Panc1 (cell line): ENCODE measurements around the gene HMGN5. TPM values are rescaled to one million over a fixed set of nuclear protein-coding genes. Genes with fewer than 3 reads are reported as not detected.

Experiments
- ATAC-seq: fragments of 200-7000 bp; cut with Tn5 transposase; 2 replicates; pipeline ENCODE4 v1.9.1; 2020; ENCODE audit warnings: mild to moderate bottlenecking, moderate library complexity
- BruUV-seq: library from RNA; stranded (reverse); fragments of 400-500 nt; replicated peaks from 2 replicates; lab custom pipeline; 2021; lab: Mats Ljungman, UMichigan
- CTCF ChIA-PET: fragments of 300-600 bp; sonication (Branson Sonifier 250); formaldehyde crosslinking; loops from one replicate; lab custom pipeline; 2022; ENCODE audit warnings: antibody characterized with exemption; lab: Charles Lee
- POLR2A ChIA-PET: fragments of 300-600 bp; sonication (Branson Sonifier 250); formaldehyde crosslinking; loops from one replicate; lab custom pipeline; 2022; ENCODE audit warnings: antibody characterized with exemption; lab: Charles Lee
- DNase-seq: peaks from one replicate; pipeline ENCODE4 v3.0.0-alpha.2; 2010; ENCODE audit warnings: low read depth, low spot score
- H3K27ac ChIP-seq: 2 replicates; pipeline ENCODE4 v1.5.1; 2011; ENCODE audit warnings: mild to moderate bottlenecking, low read length, inconsistent platforms
- H3K27me3 ChIP-seq: fragments of 200-500 bp; sonication (Bioruptor generic); 2 replicates; pipeline ENCODE4 v1.6.0; 2014; ENCODE audit warnings: low read length, inconsistent platforms; ENCODE audit not compliant: control insufficient read depth, insufficient read depth
- H3K36me3 ChIP-seq: fragments of 200-500 bp; sonication (Bioruptor generic); 2 replicates; pipeline ENCODE4 v1.5.1; 2014; ENCODE audit warnings: inconsistent platforms, mild to moderate bottlenecking, low read length, moderate library complexity; ENCODE audit not compliant: control insufficient read depth, insufficient read depth
- H3K4me1 ChIP-seq: 2 replicates; pipeline ENCODE4 v1.5.1; 2011; ENCODE audit warnings: inconsistent platforms, mild to moderate bottlenecking, low read length, moderate library complexity; ENCODE audit not compliant: control insufficient read depth, insufficient read depth
- H3K4me3 ChIP-seq, 2 experiments: 2 replicates each; pipeline ENCODE4 v1.5.1; 2011 to 2012; ENCODE audit warnings: low read depth in 2 of 2, low read length in 2 of 2, mild to moderate bottlenecking in 2 of 2, inconsistent platforms in 1 of 2, moderate library complexity in 1 of 2
- H3K9me3 ChIP-seq: fragments of 200-500 bp; sonication (Bioruptor generic); 2 replicates; pipeline ENCODE4 v1.5.1; 2014; ENCODE audit warnings: low read depth, mild to moderate bottlenecking, inconsistent platforms, low read length, moderate library complexity; ENCODE audit not compliant: control insufficient read depth, insufficient read depth
- CTCF ChIP-seq: fragments of 450-650 bp; IDR thresholded peaks from 2 replicates; pipeline ENCODE4 v1.5.1; 2017; ENCODE audit warnings: mild to moderate bottlenecking
- POLR2AphosphoS5 ChIP-seq: IDR thresholded peaks from 2 replicates; pipeline ENCODE4 v1.6.1; 2012; ENCODE audit warnings: mild to moderate bottlenecking, low read depth, low read length, moderate library complexity
- REST ChIP-seq, 2 experiments: IDR thresholded peaks; 2 replicates each; pipeline ENCODE4 v1.6.1; 2011 to 2012; ENCODE audit warnings: low read depth in 2 of 2, control low read depth in 1 of 2, low read length in 1 of 2, mild to moderate bottlenecking in 1 of 2, moderate library complexity in 1 of 2; ENCODE audit not compliant: insufficient read depth in 1 of 2
- SIN3A ChIP-seq: IDR thresholded peaks from 2 replicates; pipeline ENCODE4 v1.6.1; 2012; ENCODE audit warnings: low read depth, mild to moderate bottlenecking, low read length, moderate library complexity, borderline replicate concordance; ENCODE audit not compliant: insufficient read depth
- TCF7L2 ChIP-seq: IDR thresholded peaks from 2 replicates; pipeline ENCODE4 v1.6.1; 2011; ENCODE audit warnings: mild to moderate bottlenecking, low read depth, low read length, inconsistent platforms
- in situ Hi-C: cut with HindIII; loops from 2 replicates; pipeline ENCODE4 v1.10.0; 2016; ENCODE audit warnings: low sequenced_read_pairs, low pct_unique_long_range_greater_than_20kb
- intact Hi-C: fragments of 100-400 bp; cut with micrococcal nuclease; formaldehyde crosslinking; loops from one replicate; pipeline ENCODE4 v1.10.0; 2022; ENCODE audit not compliant: unreplicated experiment
- total RNA-seq: library from RNA; stranded (reverse); gene quantifications from one replicate; pipeline ENCODE4 v1.2.1, GENCODE V29; 2021; ENCODE audit not compliant: unreplicated experiment

HMGN5 gene
- total RNA-seq, 1 experiment from 2014 or later = 1.5 TPM

DNA sequence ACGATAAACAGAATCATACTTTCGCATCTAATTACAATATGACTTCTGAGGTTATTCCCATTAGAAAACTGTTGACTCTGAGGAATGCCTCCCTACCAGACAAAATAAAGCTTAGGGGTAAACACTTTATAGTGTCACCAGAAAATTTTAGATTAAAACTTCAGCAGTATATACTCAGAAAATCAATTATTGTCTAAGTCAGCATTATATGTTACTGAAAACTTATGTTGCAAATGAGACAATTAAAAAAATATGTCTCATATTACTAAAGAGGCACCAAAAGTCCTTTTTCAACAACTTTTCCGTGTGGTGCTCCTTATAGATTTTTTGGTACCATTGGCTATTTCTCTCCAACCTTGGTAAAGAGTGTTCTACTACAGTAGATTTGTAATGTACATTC, 91.4 kb downstream of the HMGN5 start:
- no peaks in the 10 kb centered on the region for H3K27me3 ChIP-seq
- ATAC-seq = no peak
- POLR2A ChIA-PET = no interaction called here
- H3K4me3 ChIP-seq = no peak overlapping the region
- no peaks in the 10 kb centered on the region for H3K36me3 ChIP-seq
- no peaks in the 10 kb centered on the region for H3K4me1 ChIP-seq
- no peak for DNase-seq
- intact Hi-C loops (no loop called here), in situ Hi-C loops (no loop called here)
- no TSS peak for BruUV-seq
- no peak overlapping the region for H3K27ac ChIP-seq
- H3K9me3 ChIP-seq = no peaks in the 10 kb centered on the region
- TF ChIP-seq TCF7L2 = no peak
- TF ChIP-seq REST (IDR thresholded peaks at IDR 0.05; ENCODE audit: insufficient read depth in 1 of 2, low read depth in 2 of 2, low read length in 1 of 2) = no peak
- no peak for TF ChIP-seq CTCF
- no peak for TF ChIP-seq SIN3A
- no peak for TF ChIP-seq POLR2AphosphoS5
- CTCF ChIA-PET = no interaction called here

DNA sequence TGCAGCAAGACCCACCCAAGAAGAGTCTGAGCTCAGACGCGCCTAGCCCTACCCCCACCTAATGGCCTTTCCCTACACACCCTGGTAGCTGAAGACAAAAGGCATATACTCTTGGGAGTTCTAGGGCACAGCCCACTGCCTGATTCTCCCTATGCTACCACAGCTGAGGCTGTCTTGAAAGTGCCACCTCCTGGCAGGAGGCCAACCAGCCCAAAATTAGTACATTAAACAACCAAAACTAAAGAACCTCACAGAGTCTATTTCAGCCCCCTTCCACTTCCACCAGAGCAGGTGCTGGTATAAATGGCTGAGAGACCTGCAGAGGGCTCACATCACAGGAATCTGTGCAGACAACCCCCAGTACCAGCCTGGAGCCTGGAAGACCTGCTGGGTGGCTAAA, 119.1 kb downstream of the HMGN5 start:
- Histone ChIP-seq H3K27me3 (no peaks in the 10 kb centered on the region), H3K27ac (no peak overlapping the region), H3K4me1 (no peaks in the 10 kb centered on the region), H3K36me3 (no peaks in the 10 kb centered on the region), H3K4me3 (no peak overlapping the region), H3K9me3 (no peaks in the 10 kb centered on the region)
- in situ Hi-C loops (no loop called here), intact Hi-C loops (no loop called here)
- ATAC-seq (no peak), DNase-seq (no peak)
- ChIA-PET CTCF (no interaction called here), POLR2A (no interaction called here)
- no TSS peak for BruUV-seq
- TF ChIP-seq TCF7L2 = no peak
- TF ChIP-seq REST (IDR thresholded peaks at IDR 0.05; ENCODE audit: insufficient read depth in 1 of 2, low read depth in 2 of 2, low read length in 1 of 2) = no peak
- TF ChIP-seq POLR2AphosphoS5 = no peak

Other genes starting within 250 kb of the HMGN5 start
- gene SH3BGRL, start 189 bp upstream of the HMGN5 start, total RNA-seq = 93.2 TPM